22Rv1 (cell line): ENCODE data around the gene ILF3.

Experiments
- CTCF ChIP-seq: fragments of 450-650 bp; IDR thresholded peaks from 2 replicates; pipeline ENCODE4 v1.5.1; 2017; ENCODE audit warnings: mild to moderate bottlenecking
- ZFX ChIP-seq: fragments of 450-650 bp; IDR thresholded peaks from 2 replicates; pipeline ENCODE4 v1.6.1; 2017; ENCODE audit warnings: antibody characterized with exemption, borderline replicate concordance

- TF ChIP-seq CTCF (no peak), ZFX (no peak)
Observed at GRCh38 chr19:10660346-10660745, 6.2 kb downstream of the ILF3 start.
